Dermis lymphatic vessel endothelial cell (primary cell): Measurements from ENCODE around the gene LIMA1. TPM values are rescaled to one million over a fixed set of nuclear protein-coding genes. Genes with fewer than 3 reads are reported as not detected.

Experiments used
- total RNA-seq: library from RNA; depleted of rRNA; stranded (reverse); fragments of >200 nt; gene quantifications from 2 replicates; pipeline ENCODE4 v1.2.1, GENCODE V29; 2014

Gene LIMA1
- total RNA-seq: 21.6 and 22.9 TPM in 2 replicates

DNA sequence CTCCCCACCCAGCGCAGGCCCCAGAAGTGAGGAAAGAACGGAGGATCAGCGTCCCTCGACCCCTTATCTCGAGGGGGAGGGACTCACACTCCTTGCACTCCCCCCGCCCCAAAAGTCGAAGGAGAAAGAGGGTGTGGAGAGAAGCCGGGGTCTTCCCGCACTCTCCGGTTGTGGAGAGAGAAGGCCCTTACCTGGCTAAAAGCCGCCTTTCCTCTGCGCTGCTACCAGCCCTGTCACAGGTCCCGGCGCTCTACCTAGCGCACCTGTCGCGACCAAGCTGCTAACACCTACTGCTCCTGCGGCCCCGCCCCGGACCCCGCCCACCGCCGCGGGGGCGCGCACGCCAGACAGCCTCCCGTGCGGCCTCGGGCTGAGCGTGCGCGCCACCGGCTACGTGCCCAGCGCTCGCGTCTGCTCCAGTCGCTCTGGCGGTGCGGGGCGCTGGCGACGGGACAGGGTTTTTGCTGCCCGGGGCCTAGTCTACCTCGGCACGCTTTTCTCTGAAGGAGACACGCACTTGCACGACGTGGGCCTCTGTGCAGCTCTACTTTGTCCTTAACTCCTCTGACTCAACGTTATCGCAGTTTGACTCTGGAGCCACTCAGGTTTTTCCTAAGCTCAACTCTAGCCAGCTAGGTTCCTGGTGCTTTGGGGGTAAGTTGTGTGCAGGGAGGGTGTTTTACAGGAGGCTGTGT is at the start of gene LIMA1:
LIMA1 (minus strand) TSS at position 292 of the 695 bp plus-strand sequence. CDS start 34,769 bp downstream, outside the sequence.

DNA sequence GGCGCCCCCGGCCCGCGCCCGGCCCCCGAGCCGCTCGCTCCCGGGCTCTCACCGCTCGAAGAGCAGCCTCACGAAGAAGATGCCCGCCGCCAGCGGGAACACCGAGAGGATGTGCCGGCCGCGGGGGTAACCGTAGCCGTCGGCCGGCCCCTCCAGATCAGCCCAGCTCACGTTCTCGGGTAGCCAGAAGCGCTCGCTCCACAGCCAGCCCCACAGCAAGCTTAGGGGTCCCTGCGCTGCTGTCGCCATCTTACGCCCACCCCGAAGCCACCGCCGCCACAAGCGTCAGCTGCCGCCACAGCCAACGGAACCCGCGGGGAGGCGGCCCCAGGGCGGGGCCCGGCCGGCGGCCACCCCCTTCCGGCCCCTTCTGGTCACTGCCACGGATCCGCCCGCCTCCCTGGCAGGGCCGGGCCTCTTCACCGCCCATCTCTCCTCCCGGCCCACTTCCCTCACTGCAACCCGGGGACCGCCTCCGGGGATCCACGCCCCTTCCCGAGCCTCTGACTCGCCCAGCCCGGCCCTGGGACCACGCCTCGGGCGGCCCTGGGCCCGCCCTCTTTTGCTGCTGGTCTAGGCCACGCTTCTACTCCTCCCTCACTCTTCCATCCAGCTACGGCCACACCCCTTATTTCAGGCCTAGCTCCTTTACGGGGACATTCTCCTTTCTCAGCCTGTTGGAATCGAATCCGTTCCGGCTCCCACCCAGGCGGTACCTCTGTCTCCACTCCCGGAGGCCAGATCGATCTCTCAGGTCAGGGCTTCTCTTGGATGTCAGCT is 116.1 kb downstream of the LIMA1 start, which contains the start of gene CERS5:
CERS5 (minus strand) TSS at position 321 of the 780 bp plus-strand sequence; CDS start at position 249, 72 bp downstream.

Other genes starting within 250 kb of the LIMA1 start
- under 0.01 TPM in 2 replicates for gene ASIC1, start 225.9 kb downstream of the LIMA1 start, total RNA-seq
- gene SMARCD1, start 198.2 kb downstream of the LIMA1 start, total RNA-seq: 48.2 and 49.4 TPM in 2 replicates
- gene GPD1, start 179.5 kb downstream of the LIMA1 start, total RNA-seq: 0.22 TPM in 1 of 2 replicates, not detected in the other
- gene COX14, start 171.3 kb downstream of the LIMA1 start, total RNA-seq: 38.6 and 63.2 TPM in 2 replicates
- gene CERS5, start 116.2 kb downstream of the LIMA1 start, total RNA-seq: 25.9 and 27.5 TPM in 2 replicates
- not detected in 2 replicates for gene FAM186A, start 113.1 kb upstream of the LIMA1 start, total RNA-seq
- 43.4 and 48.4 TPM in 2 replicates for gene LARP4, start 117.4 kb upstream of the LIMA1 start, total RNA-seq
- gene DIP2B, start 221.5 kb upstream of the LIMA1 start, total RNA-seq: 25.4 and 33.8 TPM in 2 replicates